ENCODE data around the gene HERPUD1. TPM values are rescaled to one million over a fixed set of nuclear protein-coding genes. Genes with fewer than 3 reads are reported as not detected.

The HERPUD1 gene
- total and polyA plus RNA-seq, 9 of the 15 experiments (the other 6 are each of a cell fraction or from before 2014, with no cell fraction given) = 14.2 to 60.7 (median 37.4) TPM

DNA sequence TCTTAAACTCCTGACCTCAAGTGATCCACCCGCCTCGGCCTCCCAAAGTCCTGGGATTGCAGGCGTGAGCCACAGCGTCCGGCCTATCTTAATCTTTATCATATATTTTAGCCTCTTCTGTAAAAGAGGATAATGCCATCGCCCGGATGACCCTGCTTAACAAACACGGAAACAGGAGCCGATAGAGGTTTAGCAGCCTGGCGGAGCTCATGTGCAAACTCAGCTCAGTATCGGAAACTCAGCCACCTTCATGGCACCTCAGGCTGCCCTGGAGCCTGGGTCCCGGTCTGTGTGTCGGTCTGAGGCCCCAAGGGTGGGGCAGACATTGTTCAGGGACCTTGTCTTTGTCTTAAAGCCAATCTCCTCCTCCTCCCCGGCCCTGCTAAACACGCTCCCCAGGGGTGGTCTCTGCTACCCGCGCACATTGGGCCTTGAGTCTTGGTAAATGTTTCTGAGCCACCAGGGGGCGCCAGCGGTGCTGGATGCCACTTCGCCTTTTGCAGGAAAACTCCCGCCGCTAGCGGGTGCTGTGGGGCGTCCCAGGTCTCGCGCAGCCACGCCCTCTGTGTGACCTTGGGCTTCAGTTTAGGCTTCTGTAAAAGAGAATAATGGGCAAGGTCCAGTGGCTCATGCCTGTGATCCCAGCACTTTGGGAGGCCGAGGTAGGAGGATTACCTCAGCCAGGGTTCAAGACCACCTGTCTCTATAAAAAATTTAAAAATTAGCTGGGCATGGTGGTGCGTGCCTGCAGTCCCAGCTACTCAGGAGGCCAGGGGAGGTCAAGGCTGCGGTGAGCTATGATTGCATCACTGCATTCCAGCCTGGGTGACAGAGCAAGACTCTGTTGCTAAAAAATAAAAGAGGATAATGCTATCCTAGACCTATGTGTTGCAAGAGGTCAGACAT lies 32.6 kb downstream of the HERPUD1 start (continued):
- TF ChIP-seq, protein P1, sequence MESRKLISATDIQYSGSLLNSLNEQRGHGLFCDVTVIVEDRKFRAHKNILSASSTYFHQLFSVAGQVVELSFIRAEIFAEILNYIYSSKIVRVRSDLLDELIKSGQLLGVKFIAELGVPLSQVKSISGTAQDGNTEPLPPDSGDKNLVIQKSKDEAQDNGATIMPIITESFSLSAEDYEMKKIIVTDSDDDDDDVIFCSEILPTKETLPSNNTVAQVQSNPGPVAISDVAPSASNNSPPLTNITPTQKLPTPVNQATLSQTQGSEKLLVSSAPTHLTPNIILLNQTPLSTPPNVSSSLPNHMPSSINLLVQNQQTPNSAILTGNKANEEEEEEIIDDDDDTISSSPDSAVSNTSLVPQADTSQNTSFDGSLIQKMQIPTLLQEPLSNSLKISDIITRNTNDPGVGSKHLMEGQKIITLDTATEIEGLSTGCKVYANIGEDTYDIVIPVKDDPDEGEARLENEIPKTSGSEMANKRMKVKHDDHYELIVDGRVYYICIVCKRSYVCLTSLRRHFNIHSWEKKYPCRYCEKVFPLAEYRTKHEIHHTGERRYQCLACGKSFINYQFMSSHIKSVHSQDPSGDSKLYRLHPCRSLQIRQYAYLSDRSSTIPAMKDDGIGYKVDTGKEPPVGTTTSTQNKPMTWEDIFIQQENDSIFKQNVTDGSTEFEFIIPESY (CRISPR knock-in tag; IDR thresholded peaks at IDR 0.05) = peak; percentile 77
- TF ChIP-seq MAFK (IDR thresholded peaks at IDR 0.05; ENCODE audit: low read length) = no peak
- TF ChIP-seq ZZZ3 (IDR thresholded peaks at IDR 0.05) = no peak
- TF ChIP-seq, protein P2, sequence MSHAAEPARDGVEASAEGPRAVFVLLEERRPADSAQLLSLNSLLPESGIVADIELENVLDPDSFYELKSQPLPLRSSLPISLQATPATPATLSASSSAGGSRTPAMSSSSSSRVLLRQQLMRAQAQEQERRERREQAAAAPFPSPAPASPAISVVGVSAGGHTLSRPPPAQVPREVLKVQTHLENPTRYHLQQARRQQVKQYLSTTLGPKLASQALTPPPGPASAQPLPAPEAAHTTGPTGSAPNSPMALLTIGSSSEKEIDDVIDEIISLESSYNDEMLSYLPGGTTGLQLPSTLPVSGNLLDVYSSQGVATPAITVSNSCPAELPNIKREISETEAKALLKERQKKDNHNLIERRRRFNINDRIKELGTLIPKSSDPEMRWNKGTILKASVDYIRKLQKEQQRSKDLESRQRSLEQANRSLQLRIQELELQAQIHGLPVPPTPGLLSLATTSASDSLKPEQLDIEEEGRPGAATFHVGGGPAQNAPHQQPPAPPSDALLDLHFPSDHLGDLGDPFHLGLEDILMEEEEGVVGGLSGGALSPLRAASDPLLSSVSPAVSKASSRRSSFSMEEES (CRISPR knock-in tag; IDR thresholded peaks at IDR 0.05) = no peak
- TF ChIP-seq ZNF316 (IDR thresholded peaks at IDR 0.05) = no peak
- no peak for TF ChIP-seq ZNF354B (CRISPR knock-in tag; IDR thresholded peaks at IDR 0.05)
- no peak for TF ChIP-seq ZFP30 (CRISPR knock-in tag; IDR thresholded peaks at IDR 0.05; ENCODE audit: borderline replicate concordance)
- no peak for TF ChIP-seq SP2 (IDR thresholded peaks at IDR 0.05; ENCODE audit: extremely low read depth, low read depth, low read length, poor library complexity, severe bottlenecking)
- TF ChIP-seq ZNF140 (CRISPR knock-in tag; IDR thresholded peaks at IDR 0.05) = no peak
- no peak for TF ChIP-seq ZNF445 (CRISPR knock-in tag; IDR thresholded peaks at IDR 0.05; ENCODE audit: low read depth)
- TF ChIP-seq, protein P3, sequence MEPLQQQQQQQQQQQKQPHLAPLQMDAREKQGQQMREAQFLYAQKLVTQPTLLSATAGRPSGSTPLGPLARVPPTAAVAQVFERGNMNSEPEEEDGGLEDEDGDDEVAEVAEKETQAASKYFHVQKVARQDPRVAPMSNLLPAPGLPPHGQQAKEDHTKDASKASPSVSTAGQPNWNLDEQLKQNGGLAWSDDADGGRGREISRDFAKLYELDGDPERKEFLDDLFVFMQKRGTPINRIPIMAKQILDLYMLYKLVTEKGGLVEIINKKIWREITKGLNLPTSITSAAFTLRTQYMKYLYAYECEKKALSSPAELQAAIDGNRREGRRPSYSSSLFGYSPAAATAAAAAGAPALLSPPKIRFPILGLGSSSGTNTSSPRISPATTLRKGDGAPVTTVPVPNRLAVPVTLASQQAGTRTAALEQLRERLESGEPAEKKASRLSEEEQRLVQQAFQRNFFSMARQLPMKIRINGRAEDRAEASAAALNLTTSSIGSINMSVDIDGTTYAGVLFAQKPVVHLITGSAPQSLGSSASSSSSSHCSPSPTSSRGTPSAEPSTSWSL (CRISPR knock-in tag; IDR thresholded peaks at IDR 0.05; ENCODE audit: borderline replicate concordance) = no peak
- TF ChIP-seq NR2F6 (CRISPR knock-in tag; IDR thresholded peaks at IDR 0.05) = no peak
- no peak for TF ChIP-seq PCBP2 (IDR thresholded peaks at IDR 0.05; ENCODE audit: low read depth, low read length, poor library complexity, severe bottlenecking)
- no peak for TF ChIP-seq ARID2 (IDR thresholded peaks at IDR 0.05)
- no peak for TF ChIP-seq SMAD3 (CRISPR knock-in tag; conservative IDR thresholded peaks at IDR 0.05)
